Choroid plexus epithelial cell (primary cell): ENCODE measurements around the gene NCKAP5.

ENCODE experiments used
- DNase-seq: peaks from one replicate; pipeline ENCODE4 v3.0.0-alpha.2; 2010; ENCODE audit warnings: low read depth
- H3K4me3 ChIP-seq: 2 replicates; pipeline ENCODE4 v1.5.1; 2011; ENCODE audit warnings: low read depth, mild to moderate bottlenecking, control low read depth, low read length, moderate library complexity
- CTCF ChIP-seq: conservative IDR thresholded peaks from 2 replicates; pipeline ENCODE4 v1.5.1; 2011; ENCODE audit warnings: low read depth, mild to moderate bottlenecking, control low read depth, inconsistent platforms, low read length, moderate library complexity

NCKAP5 gene

GRCh38 chr2:133518700-133519344 is 49.4 kb downstream of the NCKAP5 start:
- H3K4me3 ChIP-seq: no peak overlapping the region
- no peak for TF ChIP-seq CTCF
- no peak for DNase-seq

- DNase-seq: no peak
- H3K4me3 ChIP-seq: no peak overlapping the region
- no peak for TF ChIP-seq CTCF
Measured at GRCh38 chr2:133517876-133518275, 50.4 kb downstream of the NCKAP5 start.

- DNase-seq: peak; percentile 29
- TF ChIP-seq CTCF: no peak
- H3K4me3 ChIP-seq: no peak overlapping the region
Measured at GRCh38 chr2:133516405-133517026, 51.7 kb downstream of the NCKAP5 start.

GRCh38 chr2:133515271-133515670 is 53.0 kb downstream of the NCKAP5 start:
- no peak for DNase-seq
- no peak for TF ChIP-seq CTCF
- no peak overlapping the region for H3K4me3 ChIP-seq

- H3K4me3 ChIP-seq: no peak overlapping the region
Measured at GRCh38 chr2:133513893-133514292, 54.4 kb downstream of the NCKAP5 start.

GRCh38 chr2:133512121-133512520 is 56.1 kb downstream of the NCKAP5 start:
- H3K4me3 ChIP-seq: no peak overlapping the region
- TF ChIP-seq CTCF: no peak
- no peak for DNase-seq

More at GRCh38 chr2:133513893-133514292, 54.4 kb downstream of the NCKAP5 start:
- DNase-seq: no peak
- no peak for TF ChIP-seq CTCF

- TF ChIP-seq CTCF: no peak
Measured at GRCh38 chr2:133511679-133512078, 56.6 kb downstream of the NCKAP5 start.

More at GRCh38 chr2:133511679-133512078, 56.6 kb downstream of the NCKAP5 start:
- no peak overlapping the region for H3K4me3 ChIP-seq
- no peak for DNase-seq
